HepG2 (cell line): Measurements from ENCODE around the gene CDC42EP5. TPM values are rescaled to one million over a fixed set of nuclear protein-coding genes. Genes with fewer than 3 reads are reported as not detected.

ENCODE experiments used
- CEBPG ChIP-seq: IDR thresholded peaks from 2 replicates; pipeline ENCODE4 v1.6.1; 2016
- CENPT ChIP-seq: sonication (generic); formaldehyde crosslinking; IDR thresholded peaks from 2 replicates; pipeline ENCODE4 v1.8.0; 2022; ENCODE audit warnings: low read depth, mild to moderate bottlenecking, moderate library complexity, missing genetic modification reagents
- GFI1 ChIP-seq: sonication (generic); formaldehyde crosslinking; IDR thresholded peaks from 2 replicates; pipeline ENCODE4 v1.5.0; 2020; ENCODE audit warnings: missing genetic modification reagents, mild to moderate bottlenecking, borderline replicate concordance
- HOXA7 ChIP-seq: sonication (generic); formaldehyde crosslinking; IDR thresholded peaks from 2 replicates; pipeline ENCODE4 v1.8.1; 2022; ENCODE audit warnings: mild to moderate bottlenecking, missing genetic modification reagents, moderate library complexity
- PHF8 ChIP-seq: sonication (generic); formaldehyde crosslinking; IDR thresholded peaks from 2 replicates; pipeline ENCODE4 v1.5.0; 2020; ENCODE audit warnings: missing genetic modification reagents
- RORA ChIP-seq: sonication (generic); formaldehyde crosslinking; IDR thresholded peaks from 2 replicates; pipeline ENCODE4 v1.5.0; 2020; ENCODE audit warnings: mild to moderate bottlenecking, missing genetic modification reagents, moderate library complexity
- ZNF20 ChIP-seq: sonication (generic); formaldehyde crosslinking; IDR thresholded peaks from 2 replicates; pipeline ENCODE4 v1.4.0; 2020; ENCODE audit warnings: mild to moderate bottlenecking, moderate library complexity, missing genetic modification reagents
- ZNF547 ChIP-seq: sonication (generic); formaldehyde crosslinking; IDR thresholded peaks from 2 replicates; pipeline ENCODE4 v1.5.1; 2020; ENCODE audit warnings: mild to moderate bottlenecking, missing genetic modification reagents
- ZNF75D ChIP-seq: sonication (generic); formaldehyde crosslinking; IDR thresholded peaks from 2 replicates; pipeline ENCODE4 v1.8.1; 2023; ENCODE audit warnings: missing genetic modification reagents, mild to moderate bottlenecking, borderline replicate concordance
- polyA plus RNA-seq, 8 experiments: library from polyadenylated mRNA; depleted of rRNA in 3 of 8; stranded (reverse) in 7 of 8; unstranded in 1 of 8; fragments of >200 nt; fragmentation: Illumina TruSeq in 4 of 8; extraction: Trizol in 4 of 8; gene quantifications; 2 replicates each; pipeline versions ENCODE4 v1.2.1 to v1.2.3, GENCODE V29; 2011 to 2016; ENCODE audit warnings: low read depth in 4 of 8, missing spikeins in 1 of 8, mixed read lengths in 1 of 8; ENCODE audit not compliant: insufficient read depth in 1 of 8
- total RNA-seq, 5 experiments: library from RNA; depleted of rRNA; stranded (reverse); fragments of >200 nt; fragmentation: Illumina TruSeq; extraction: Trizol; gene quantifications; 2 replicates each; pipeline ENCODE4 v1.2.3, GENCODE V29; 2016; ENCODE audit warnings: low read depth in 1 of 5
- TF ChIP-seq, protein P1 (sequence below), 2 experiments: sonication (generic) in 1 of 2; formaldehyde crosslinking in 1 of 2; IDR thresholded peaks; 2 replicates each; pipeline versions ENCODE4 v1.4.0 to v1.6.1; 2016 to 2020; ENCODE audit warnings: borderline replicate concordance in 1 of 2, low read depth in 1 of 2, mild to moderate bottlenecking in 1 of 2, missing genetic modification reagents in 1 of 2
- TF ChIP-seq, protein P2 (sequence below): IDR thresholded peaks from 2 replicates; pipeline ENCODE4 v1.6.1; 2016; ENCODE audit warnings: low read depth
- TF ChIP-seq, protein P3 (sequence below): IDR thresholded peaks from 2 replicates; pipeline ENCODE4 v1.6.1; 2016; ENCODE audit warnings: low read depth, missing genetic modification reagents, missing compliant biosample characterization
- TF ChIP-seq, protein P4 (sequence below): sonication (generic); formaldehyde crosslinking; IDR thresholded peaks from 2 replicates; pipeline ENCODE4 v1.4.0; 2020; ENCODE audit warnings: mild to moderate bottlenecking, low read depth, missing genetic modification reagents

Gene CDC42EP5
- total and polyA plus RNA-seq, 2 of the 13 experiments (the other 11 are each of a cell fraction or from before 2014, with no cell fraction given): 0.41 to 1.6 TPM

DNA sequence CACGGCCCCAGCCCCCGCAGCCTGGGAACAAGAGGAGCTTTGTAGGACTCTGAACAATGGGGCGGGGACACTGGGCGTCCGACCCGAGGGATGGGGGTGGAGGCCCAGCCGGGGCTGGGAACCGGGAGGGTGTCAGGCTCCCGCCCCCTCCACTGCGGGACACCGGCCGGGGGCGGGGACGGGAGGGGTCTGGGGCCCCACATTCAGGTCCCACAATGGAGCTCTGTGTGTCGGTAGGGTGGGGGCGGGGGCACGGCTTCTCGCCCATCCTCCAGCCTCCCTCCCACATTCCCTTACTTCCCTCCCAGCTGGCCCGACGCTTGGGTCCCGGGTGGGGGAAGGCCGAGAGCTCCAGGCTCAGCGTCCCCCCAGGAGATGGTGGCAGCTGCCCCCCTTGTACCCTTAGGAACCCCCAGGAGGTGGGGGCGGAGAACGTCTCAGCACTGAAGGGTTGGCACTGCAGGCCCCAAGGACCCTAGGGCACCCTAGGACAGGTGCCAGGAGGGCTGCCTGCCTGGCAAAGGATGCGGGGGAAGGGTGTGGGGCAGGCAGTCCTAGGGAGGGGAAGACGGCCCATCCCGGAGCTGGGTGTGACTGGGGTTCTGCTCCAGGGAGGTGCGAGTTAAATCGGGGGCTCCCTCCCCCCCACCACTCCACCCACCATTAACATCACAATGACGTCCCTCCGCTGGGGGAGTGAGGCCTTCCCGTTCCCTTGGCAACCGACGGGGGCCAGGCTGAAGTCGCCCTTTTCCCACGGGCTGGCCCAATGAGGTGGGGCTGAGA lies 52.5 kb downstream of the CDC42EP5 start (continued):
- TF ChIP-seq, protein P1, sequence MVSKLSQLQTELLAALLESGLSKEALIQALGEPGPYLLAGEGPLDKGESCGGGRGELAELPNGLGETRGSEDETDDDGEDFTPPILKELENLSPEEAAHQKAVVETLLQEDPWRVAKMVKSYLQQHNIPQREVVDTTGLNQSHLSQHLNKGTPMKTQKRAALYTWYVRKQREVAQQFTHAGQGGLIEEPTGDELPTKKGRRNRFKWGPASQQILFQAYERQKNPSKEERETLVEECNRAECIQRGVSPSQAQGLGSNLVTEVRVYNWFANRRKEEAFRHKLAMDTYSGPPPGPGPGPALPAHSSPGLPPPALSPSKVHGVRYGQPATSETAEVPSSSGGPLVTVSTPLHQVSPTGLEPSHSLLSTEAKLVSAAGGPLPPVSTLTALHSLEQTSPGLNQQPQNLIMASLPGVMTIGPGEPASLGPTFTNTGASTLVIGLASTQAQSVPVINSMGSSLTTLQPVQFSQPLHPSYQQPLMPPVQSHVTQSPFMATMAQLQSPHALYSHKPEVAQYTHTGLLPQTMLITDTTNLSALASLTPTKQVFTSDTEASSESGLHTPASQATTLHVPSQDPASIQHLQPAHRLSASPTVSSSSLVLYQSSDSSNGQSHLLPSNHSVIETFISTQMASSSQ (IDR thresholded peaks at IDR 0.05; ENCODE audit: low read depth): no peak
- TF ChIP-seq, protein P1 (CRISPR knock-in tag; IDR thresholded peaks at IDR 0.05; ENCODE audit: borderline replicate concordance): peak; percentile 70; the same call in 1 of the 2 replicates
- TF ChIP-seq ZNF75D: no peak
- TF ChIP-seq, protein P2, sequence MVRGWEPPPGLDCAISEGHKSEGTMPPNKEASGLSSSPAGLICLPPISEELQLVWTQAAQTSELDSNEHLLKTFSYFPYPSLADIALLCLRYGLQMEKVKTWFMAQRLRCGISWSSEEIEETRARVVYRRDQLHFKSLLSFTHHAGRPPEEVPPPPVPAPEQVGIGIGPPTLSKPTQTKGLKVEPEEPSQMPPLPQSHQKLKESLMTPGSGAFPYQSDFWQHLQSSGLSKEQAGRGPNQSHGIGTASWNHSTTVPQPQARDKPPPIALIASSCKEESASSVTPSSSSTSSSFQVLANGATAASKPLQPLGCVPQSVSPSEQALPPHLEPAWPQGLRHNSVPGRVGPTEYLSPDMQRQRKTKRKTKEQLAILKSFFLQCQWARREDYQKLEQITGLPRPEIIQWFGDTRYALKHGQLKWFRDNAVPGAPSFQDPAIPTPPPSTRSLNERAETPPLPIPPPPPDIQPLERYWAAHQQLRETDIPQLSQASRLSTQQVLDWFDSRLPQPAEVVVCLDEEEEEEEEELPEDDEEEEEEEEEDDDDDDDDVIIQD (CRISPR knock-in tag): no peak
- no peak for TF ChIP-seq PHF8 (CRISPR knock-in tag)
- TF ChIP-seq, protein P3, sequence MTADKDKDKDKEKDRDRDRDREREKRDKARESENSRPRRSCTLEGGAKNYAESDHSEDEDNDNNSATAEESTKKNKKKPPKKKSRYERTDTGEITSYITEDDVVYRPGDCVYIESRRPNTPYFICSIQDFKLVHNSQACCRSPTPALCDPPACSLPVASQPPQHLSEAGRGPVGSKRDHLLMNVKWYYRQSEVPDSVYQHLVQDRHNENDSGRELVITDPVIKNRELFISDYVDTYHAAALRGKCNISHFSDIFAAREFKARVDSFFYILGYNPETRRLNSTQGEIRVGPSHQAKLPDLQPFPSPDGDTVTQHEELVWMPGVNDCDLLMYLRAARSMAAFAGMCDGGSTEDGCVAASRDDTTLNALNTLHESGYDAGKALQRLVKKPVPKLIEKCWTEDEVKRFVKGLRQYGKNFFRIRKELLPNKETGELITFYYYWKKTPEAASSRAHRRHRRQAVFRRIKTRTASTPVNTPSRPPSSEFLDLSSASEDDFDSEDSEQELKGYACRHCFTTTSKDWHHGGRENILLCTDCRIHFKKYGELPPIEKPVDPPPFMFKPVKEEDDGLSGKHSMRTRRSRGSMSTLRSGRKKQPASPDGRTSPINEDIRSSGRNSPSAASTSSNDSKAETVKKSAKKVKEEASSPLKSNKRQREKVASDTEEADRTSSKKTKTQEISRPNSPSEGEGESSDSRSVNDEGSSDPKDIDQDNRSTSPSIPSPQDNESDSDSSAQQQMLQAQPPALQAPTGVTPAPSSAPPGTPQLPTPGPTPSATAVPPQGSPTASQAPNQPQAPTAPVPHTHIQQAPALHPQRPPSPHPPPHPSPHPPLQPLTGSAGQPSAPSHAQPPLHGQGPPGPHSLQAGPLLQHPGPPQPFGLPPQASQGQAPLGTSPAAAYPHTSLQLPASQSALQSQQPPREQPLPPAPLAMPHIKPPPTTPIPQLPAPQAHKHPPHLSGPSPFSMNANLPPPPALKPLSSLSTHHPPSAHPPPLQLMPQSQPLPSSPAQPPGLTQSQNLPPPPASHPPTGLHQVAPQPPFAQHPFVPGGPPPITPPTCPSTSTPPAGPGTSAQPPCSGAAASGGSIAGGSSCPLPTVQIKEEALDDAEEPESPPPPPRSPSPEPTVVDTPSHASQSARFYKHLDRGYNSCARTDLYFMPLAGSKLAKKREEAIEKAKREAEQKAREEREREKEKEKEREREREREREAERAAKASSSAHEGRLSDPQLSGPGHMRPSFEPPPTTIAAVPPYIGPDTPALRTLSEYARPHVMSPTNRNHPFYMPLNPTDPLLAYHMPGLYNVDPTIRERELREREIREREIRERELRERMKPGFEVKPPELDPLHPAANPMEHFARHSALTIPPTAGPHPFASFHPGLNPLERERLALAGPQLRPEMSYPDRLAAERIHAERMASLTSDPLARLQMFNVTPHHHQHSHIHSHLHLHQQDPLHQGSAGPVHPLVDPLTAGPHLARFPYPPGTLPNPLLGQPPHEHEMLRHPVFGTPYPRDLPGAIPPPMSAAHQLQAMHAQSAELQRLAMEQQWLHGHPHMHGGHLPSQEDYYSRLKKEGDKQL (CRISPR knock-in tag): peak; percentile 28; the same call in 1 of the 2 replicates
- TF ChIP-seq CEBPG: no peak
- TF ChIP-seq, protein P4, sequence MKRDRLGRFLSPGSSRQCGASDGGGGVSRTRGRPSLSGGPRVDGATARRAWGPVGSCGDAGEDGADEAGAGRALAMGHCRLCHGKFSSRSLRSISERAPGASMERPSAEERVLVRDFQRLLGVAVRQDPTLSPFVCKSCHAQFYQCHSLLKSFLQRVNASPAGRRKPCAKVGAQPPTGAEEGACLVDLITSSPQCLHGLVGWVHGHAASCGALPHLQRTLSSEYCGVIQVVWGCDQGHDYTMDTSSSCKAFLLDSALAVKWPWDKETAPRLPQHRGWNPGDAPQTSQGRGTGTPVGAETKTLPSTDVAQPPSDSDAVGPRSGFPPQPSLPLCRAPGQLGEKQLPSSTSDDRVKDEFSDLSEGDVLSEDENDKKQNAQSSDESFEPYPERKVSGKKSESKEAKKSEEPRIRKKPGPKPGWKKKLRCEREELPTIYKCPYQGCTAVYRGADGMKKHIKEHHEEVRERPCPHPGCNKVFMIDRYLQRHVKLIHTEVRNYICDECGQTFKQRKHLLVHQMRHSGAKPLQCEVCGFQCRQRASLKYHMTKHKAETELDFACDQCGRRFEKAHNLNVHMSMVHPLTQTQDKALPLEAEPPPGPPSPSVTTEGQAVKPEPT (CRISPR knock-in tag): no peak
- TF ChIP-seq GFI1 (CRISPR knock-in tag): no peak
- TF ChIP-seq ZNF547 (CRISPR knock-in tag): no peak
- TF ChIP-seq ZNF20 (CRISPR knock-in tag): no peak
- TF ChIP-seq HOXA7 (CRISPR knock-in tag): no peak
- TF ChIP-seq CENPT (CRISPR knock-in tag): no peak
- TF ChIP-seq RORA (CRISPR knock-in tag): no peak
